HUDEP-2 (cell line): ENCODE measurements around the gene KHDC1L.
"Not testable (repeated sequence)": the region's sequence is repeated elsewhere in the genome, so short reads cannot be mapped to it uniquely, and the experiment has no call there.

Source experiments
- DNase-seq, 76 experiments: peaks; one replicate each; lab custom pipeline; 2025; ENCODE audit not compliant: unreplicated experiment in 76 of 76; lab: John Stamatoyannopoulos, UW

Gene KHDC1L

DNA sequence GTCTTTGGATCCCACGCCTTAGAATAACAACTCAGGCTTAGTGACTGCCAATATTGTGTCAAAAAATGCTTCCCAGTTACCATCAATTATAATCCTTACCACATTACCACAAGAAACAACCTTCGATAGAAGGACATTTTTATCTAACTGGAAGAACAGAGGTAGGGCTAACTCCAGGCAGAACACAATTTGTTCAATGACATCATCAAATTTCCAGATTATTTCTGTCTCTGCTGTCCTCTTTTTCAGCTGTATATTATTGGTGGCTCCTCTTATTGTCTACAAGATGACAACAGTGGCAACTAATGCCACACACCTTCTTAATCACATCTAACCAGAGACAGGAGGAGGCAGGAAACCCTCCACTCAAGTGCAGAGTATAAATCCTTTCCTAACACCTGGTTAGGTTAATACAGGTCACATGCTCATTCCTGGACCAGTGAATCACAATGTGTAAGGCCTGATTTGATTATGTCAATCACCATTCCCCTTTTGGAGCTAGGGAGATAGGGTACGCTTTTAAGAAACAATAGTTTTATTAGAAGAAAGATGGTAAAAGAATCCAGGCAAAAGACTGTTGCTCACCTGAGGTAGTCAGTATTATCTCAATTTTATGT is 18.0 kb downstream of the KHDC1L start:
- DNase-seq = no peak

DNA sequence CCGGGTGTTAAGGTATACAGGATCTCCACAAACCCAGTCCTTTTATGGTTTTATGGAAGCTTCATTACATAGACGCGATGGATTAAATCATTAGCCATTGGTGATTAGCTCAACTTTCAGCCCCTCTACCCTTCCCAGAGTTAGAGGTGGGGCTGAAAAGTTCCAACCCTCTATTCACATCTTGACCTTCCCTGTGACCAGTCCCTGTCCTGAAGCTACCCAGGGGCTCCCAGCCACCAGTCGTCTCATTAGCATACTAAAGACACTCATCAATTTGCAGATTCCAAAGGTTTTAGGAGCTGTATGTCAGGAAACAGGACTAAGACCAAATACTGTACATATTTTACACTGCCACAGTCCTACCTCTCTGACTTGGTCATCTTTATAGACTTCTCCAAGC is 21.0 kb downstream of the KHDC1L start:
- DNase-seq = no peak

DNA sequence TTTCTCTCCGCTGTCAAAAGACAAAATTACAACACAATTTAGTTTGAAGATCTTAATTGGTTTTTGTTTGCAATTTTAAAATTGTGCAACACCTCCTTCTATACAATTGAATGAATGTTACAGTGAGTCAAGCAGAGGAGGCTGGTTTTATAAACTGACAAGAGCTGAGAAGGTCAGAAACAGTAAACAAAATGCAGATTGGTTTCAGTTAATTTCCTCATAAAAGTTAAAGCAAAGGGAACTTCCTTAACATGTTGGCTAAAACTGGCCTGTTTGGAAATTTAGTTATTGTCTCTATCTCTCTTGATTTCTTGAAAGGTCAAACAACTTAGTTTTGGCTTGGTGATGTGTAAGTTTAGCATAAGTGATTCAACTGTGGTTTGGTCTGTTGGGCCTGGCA is 22.2 kb downstream of the KHDC1L start:
- no peak for DNase-seq

GRCh38 chr6:73200735-73201134 is 24.6 kb downstream of the KHDC1L start:
- no peak for DNase-seq

DNA sequence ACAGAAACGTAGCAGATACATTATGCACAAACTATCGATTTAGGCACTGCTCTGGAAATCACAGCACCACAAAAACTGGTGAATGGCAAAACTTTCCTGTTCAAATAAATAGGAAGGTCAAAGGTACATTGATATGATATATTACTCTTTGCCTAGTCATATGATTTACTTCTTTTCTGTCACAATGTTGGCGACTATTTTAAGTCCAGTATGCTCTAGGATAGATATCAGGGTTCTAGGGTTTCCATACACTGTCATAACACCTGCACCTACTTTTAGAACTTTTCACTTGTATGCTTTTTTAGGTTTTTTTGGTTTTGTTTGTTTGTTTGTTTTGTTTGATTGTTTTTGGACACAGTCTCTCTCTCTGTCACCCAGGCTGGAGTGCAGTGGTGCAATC is 25.0 kb downstream of the KHDC1L start:
- DNase-seq = no peak

DNA sequence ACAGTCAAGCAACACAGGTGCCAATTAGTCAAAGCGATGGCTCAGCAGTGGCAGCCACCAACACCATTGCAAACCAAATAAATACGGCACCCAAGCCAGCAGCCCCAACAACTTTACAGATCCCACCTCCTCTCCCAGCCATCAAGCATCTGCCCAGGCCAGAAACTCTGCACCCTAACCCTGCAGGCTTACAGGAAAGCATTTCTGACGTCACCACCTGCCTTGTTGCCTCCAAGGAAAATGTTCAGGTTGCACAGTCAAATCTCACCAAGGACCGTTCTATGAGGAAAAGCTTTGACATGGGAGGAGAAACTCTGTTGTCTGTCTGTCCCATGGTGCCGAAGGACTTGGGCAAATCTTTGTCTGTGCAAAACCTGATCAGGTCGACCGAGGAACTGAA is 30.6 kb downstream of the KHDC1L start:
- no peak for DNase-seq

DNA sequence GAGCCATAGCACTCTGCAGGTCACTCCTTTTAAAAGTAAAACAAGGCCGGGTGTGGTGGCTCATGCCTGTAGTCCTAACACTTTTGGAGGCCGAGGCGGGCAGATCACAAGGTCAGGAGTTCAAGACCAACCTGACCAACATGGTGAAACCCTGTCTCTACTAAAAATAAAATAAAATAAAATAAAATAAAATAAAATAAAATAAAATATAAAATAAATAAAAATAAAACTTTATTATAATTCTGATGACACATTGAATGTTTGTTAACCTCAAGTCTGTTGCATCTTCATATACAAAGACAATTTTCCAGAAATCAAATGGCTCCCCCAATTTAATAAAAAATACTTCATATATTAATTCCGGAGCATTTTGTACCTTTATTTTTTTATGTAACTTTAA is 32.0 kb downstream of the KHDC1L start:
- DNase-seq = not testable (repeated sequence)

DNA sequence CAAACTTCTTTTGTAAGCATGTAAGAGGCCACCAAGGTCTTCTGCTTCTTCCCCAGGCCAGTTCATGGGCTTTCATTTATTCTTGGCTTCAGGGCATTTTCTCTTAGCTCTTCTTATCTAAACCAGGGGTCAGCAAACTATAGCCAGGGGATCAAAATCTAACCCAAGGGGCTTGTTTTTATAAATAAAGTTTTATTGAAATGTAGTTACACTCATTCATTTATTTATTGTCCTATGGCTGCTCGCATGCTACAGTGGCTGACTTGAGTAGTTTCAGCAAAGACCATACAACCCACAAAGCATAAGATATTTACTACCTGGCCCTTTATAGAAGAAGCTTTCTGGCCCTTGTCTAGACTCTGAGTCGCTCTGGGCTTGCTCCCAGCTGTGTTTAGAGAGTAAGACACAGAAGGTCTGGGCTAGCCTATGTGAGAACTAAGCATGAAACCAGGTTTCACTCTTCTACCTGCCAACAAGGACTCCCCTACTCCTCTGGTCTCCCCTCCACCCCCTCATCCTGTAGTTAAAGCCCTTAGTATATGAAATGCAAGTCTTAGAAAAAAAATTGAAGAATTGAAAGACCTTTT is 43.2 kb downstream of the KHDC1L start:
- no peak for DNase-seq

GRCh38 chr6:73180763-73181619 is 44.3 kb downstream of the KHDC1L start:
- peak in 61 of 76 experiments; percentile 4 to 79 (median 37) for DNase-seq

- DNase-seq = no peak
These were observed 45.1 kb downstream of the KHDC1L start for GRCh38 chr6:73180076-73180738.

GRCh38 chr6:73177221-73177944 is 47.9 kb downstream of the KHDC1L start:
- no peak for DNase-seq

DNA sequence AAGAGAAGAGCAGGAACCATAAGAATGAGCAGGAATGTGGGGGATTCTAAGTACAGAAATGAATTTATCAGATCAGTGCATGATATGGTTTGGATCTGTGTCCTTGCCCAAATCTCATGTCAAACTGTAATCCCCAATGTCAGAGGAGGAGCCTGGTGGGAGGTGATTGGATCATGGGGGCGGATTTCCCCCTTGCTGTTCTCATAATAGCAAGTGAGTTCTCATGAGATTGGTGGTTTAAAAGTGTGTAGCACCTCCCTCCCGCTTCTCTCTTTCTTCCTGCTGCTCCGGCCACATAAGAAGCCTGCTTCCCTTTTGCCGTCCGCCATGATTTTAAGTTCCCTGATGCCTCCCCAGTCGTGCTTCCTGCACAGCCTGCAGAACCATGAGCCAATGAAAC is 49.2 kb downstream of the KHDC1L start:
- DNase-seq = no peak

- DNase-seq = no peak
These were observed 50.6 kb downstream of the KHDC1L start for GRCh38 chr6:73174646-73175045.
